Stimulated activated CD4-positive, alpha-beta T cell treated with anti-CD3 and anti-CD28 coated beads, Interleukin-1b, Interleukin-23, amount 100 ng/mL, for 4 hours (primary cell): ENCODE results near the gene CAMTA1.

Source experiments
- DNase-seq, 2 donors: peaks; one replicate each; pipeline ENCODE4 v3.0.0-alpha.2; 2020; ENCODE audit warnings: low read depth in 2 of 2

The CAMTA1 gene

DNA sequence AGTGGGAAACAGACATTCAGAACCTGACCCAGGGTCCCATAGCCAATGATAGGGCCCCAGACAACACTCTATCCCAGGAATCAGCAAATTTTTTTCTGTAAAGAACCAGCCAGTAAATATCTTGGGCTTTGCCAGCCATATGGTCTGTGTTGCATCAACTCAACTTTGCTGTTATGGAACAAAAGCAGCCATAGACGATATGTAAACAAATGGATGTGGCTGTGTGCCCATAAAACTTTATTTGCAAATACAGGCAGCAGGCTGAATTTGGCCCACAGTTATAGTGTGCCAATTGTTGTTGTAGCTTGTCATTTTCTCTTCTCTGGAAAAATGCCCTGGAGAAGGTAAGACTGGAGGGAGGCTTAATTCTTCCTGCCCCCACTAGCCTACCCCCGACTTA, 554.7 kb downstream of the CAMTA1 start:
- DNase-seq: no peak

DNA sequence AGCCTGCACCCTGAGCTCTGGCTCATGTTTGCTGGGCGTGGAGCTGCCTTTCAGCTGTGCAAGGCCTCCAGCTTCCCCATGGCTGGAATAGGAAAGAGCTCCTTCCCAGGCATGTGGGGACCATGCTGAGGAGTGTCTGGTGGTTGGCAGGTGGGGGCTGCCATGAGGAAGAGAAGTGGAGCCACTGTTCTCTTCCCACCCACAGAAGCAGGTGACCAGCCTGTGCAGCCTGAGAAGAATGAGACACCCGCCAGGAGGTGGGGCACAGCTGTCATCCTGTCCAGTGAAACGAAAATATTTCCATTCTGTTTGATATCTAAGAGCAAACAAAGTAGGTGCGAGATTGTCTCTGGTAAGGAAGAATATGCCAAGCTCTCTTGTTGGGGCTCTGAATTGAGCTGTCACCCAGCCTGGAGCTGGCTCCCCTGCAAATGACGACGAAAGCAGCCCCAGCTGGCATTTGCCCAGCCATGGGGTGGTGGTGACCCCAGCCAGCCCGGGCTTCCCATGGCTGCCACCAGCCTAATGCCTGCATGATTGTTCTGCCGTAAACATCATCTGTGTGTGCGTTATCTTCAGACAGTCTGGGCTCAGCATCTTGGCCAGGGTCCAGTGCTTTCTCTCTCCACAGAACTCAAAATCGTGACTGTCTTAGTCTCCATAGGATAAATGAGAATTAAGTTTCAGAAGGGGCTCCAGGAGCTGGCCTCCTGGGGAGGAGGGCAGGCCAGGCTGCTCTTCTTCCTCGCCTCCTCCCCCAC, 556.1 kb downstream of the CAMTA1 start:
- DNase-seq: no peak

DNA sequence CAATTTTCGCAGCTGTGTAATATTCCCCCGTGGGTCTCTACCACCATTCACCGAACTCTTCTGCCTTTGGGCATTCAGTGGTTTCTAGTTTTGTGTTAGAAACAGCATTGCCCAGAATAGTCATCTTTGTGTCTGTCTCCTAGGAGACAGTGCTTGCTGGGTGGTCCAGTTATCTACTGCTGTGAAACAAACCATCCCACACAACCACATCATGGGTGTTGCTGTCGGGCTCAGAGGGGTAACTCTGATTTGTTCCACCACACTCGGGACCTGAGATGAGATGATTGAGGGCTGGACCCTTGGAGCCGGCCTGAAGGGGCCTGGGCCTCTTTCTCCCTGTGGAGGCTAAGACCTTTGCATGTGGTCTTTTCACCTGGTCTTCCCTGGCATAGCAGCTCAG, 558.6 kb downstream of the CAMTA1 start:
- no peak for DNase-seq

DNA sequence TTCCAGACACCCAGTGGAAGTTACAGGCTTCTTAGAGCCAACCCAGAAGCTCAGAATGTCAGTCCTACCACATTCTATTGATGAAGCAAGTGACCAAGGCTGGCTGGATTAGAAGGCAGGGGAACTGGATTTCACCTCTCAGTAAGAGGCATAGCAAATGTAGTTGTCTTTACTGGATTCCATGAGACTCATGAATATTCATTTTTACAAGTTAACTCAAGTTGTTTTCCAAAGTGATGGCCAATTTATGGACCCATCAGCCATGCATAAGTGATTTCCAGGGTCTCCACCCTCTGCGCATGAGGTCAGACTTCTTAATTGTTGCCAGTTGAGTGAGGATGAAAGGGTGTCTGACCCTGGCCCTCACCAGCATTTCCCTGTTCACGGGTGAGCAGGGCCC, 559.0 kb downstream of the CAMTA1 start:
- no peak for DNase-seq

- DNase-seq: no peak
These were observed 560.3 kb downstream of the CAMTA1 start for GRCh38 chr1:7345516-7345915.

DNA sequence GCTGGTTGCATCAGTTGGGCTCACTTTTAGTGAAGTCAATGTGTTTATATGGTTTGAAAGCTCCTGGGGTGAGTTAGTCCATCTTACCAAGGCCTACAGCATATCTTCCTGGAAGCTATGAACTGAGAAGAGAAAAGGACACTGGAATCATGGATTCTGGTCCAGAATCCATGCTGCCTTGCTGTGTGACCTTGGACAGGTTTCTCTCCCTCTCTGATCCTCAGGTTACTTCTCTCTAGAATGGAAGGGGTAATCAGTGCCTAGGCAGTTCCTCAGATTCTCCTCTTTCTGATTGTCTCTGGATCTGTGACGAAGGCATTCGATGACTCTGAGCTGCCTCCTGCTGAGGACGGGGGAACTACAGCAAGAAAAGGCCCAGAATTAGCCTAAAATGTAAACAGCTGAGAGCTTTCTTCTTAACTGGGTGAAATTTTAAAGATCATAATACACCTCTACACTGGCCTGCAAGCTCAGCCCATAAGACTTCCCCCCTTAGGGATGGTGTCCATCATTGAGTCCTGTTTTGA, 560.9 kb downstream of the CAMTA1 start:
- DNase-seq: no peak

- DNase-seq: no peak
These were observed 561.6 kb downstream of the CAMTA1 start for GRCh38 chr1:7346600-7347570.

DNA sequence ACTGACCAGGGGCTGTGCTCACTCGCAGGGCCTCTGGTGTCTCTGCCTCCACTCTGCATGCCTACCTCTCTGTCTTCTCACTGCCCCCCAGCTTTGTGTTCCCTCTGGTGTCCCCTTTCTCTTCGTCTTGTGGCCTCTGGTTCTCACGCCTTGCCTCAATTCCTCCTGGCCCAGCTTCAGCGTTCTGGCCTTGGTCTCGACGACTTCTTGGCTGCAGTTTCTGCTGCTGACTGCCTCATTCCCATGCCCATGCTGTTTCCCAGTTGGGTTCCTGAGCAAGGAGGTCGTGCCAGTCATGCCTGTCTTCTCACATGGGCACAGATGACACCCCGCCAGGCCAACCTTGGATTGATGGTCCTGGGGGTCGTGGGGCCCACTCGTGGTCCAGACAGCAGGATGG, 562.8 kb downstream of the CAMTA1 start:
- no peak for DNase-seq

- no peak for DNase-seq
These were observed 563.3 kb downstream of the CAMTA1 start for GRCh38 chr1:7348580-7348979.

DNA sequence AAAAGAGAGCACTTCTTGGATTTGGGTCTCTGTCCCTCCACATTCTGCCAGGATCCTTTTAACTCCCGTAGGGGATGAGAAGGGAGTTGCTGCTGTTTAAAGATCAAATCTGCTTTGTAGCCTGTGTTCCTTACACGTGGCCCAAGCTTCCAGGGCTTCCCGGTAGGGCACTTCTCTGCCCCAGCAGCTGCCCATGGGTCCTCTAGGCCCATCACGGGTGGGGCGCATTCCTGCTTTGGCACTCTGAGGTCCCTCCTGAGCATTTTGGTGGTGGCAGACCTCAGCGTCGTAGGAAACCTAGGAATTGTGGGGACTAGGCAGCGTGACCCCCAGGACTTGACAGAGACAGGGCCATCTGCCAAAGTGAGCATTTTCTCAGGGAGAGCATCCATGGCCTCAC, 565.5 kb downstream of the CAMTA1 start:
- DNase-seq: no peak

- DNase-seq: no peak
These were observed 566.4 kb downstream of the CAMTA1 start for GRCh38 chr1:7351649-7352048.

DNA sequence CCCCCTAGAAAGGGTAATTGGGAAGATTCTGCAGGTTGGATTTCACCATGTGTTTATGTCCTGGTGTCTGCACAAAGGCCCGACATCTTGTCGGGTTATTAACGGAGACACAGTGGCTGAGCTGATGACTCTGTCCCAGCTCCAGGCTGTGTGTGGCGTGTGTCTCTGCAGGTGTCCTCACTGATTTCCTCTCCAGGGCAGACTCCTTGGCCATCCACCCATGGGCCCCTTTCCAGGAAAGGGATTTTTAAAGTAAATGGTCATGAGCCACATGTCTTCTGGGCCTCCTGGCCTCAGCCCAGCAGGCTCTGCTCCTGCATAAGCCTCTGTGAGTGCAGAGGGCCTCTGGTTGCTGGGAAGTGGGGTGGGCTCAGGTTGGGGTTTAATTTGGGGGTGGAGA, 567.1 kb downstream of the CAMTA1 start:
- no peak for DNase-seq

GRCh38 chr1:7352974-7353373, 567.7 kb downstream of the CAMTA1 start:
- DNase-seq: no peak

DNA sequence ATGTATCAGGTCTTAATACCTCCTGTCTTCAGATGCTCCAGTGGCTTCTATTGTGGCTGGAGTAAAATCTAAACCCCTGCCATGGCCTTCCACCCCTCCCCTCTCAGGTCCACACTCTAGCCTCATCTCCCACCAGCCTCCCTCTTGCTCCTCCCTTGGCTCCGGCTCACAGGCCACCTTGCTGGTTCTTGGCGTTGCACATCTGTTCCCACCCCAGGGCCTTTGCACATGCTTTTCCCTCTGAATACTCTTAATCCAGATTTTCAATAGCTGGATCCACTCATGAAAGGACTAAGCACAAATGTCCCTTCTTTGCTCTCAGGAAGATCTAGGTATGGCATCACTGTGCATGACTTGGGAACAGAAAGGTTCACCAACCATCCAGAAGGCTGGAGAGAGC, 570.4 kb downstream of the CAMTA1 start:
- DNase-seq: no peak

- no peak for DNase-seq
These were observed 570.8 kb downstream of the CAMTA1 start for GRCh38 chr1:7356079-7356478.

DNA sequence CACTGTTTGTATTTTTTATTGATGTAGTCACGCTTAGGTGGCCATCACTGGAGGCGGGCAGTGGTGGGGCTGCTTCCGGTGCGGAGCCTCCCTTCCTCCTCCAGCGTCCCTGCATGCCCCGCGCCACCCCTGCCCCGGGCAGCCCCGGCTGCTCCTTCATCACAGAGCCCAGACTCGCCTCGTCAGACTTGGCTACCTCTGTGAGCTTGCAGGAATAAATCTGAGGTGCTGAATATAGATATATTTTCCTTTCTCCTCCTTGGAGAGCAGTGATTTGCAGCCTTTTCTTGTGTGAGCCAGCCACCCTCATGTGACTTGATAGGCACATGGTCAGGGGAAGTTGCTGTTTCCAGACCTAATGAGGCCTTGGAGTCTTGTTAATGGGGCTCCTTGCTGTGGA, 573.2 kb downstream of the CAMTA1 start:
- no peak for DNase-seq

GRCh38 chr1:7360526-7360925, 575.3 kb downstream of the CAMTA1 start:
- DNase-seq: no peak

DNA sequence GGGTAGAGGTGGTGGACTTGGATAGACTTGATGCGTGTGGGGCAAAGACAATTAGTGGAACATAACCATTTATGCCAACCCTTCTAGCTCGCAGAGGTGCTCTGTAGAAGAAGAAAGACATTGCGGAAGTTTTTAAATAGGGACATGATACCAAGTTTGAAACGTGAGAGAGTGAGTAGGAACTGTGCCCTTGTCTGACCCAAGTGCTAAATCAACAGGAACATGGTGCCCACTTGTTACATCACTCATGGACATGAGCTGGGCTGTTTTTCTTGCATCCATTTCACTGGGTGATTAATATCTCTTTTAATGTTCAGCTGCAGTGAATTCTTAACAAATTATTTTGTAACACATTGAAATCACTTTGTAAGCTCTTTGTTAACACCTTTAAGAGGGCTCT, 577.7 kb downstream of the CAMTA1 start:
- DNase-seq: no peak

DNA sequence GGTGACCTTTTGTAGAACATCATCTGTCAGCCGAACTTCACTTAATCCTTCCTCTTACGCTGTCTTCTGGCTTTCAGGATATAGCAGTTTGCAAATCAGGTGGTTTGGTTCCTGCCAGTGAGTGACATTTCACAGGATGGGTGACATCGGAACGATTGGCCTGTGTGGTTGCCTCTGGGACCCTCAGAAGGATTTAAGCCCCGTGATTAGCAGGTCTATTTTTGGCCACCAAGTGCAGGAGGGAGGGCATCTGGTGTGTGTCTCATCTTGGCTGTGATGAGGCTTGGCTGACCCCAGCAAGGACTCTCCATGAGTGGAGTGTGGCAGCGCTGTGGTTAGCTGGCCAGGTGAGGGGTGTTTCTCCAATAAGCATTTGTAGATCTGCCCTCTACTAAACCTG, 578.2 kb downstream of the CAMTA1 start:
- no peak for DNase-seq

DNA sequence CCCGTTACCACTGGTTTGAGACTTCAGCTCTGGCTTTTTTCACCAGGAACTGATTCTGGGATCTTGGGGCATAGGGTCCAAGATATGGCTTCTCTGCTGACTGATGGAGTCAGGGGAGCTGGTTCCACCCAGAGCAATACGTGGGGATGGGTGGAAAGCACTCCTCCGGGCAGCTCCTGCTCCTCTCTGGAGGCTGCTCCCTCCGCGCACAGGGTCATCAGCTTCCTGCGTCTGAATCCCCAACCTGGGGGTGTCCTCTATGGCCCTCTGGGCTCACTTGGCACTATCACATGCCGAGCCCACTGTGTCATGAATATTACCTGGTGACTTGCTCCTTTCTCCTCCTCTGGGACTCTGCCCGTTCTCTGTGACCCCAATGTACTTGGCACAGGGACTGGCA, 580.5 kb downstream of the CAMTA1 start:
- DNase-seq: no peak

GRCh38 chr1:7366286-7366954, 581.2 kb downstream of the CAMTA1 start:
- DNase-seq: no peak

DNA sequence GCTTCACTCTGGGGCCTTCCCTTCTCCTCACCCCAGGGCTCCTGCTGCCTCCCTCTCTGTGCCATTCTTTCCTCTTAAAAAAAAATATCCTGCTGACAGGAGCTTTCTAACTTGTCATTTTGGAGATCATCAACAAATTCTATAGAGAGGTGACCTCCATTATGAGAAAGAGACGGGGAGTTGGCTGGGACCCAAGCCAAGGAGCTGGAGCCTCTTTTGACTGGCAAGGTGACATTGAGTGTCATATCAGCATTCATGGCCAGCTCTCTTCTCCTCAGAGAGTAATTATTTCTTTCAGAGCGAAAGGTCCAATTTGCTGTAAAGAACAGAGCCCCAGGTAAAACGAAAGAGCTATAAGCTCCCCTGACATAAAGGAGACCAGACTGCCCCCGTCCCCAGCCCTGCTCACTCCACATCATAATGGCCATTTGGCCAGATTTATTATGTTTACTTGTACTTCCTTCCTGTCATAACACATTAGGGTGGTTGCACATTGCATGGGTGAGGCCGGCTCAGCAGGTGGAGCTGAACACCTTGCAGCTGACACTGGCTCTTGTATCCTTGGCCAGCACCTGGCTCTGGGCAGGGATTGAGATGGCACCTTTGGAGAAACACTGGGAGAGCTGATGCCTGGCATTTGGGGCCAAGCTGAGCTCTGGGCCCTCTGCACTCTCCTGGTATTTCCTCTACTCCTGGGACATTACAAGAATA, 581.9 kb downstream of the CAMTA1 start:
- no peak for DNase-seq
